ENCODE measurements around the gene RPTOR. TPM values are rescaled to one million over a fixed set of nuclear protein-coding genes. Genes with fewer than 3 reads are reported as not detected.

The RPTOR gene
- total RNA-seq, 1 experiment from 2014 or later, result 25.1 TPM

GRCh38 chr17:80962356-80963329 is 418.0 kb downstream of the RPTOR start:
- Histone ChIP-seq H3K9me3 (ENCODE audit: control insufficient read depth, low read depth, low read length) (no peaks in the 10 kb centered on the region), H3K79me1 (ENCODE audit: insufficient read depth, low read depth, low read length, poor library complexity, severe bottlenecking) (no peaks in the 10 kb centered on the region), H3K4me2 (ENCODE audit: insufficient read depth, insufficient read length, low read length) (no peak overlapping the region), H2BK5ac (ENCODE audit: insufficient read length, low read length) (no peak overlapping the region), H2AFZ (ENCODE audit: low read length) (no peak overlapping the region), H3K14ac (ENCODE audit: insufficient read depth, low read length) (no peak overlapping the region), H3K56ac (ENCODE audit: insufficient read length, low read depth, low read length) (no peak overlapping the region), H2BK15ac (ENCODE audit: low read depth, low read length) (no peak overlapping the region), H3K18ac (ENCODE audit: insufficient read length, low read depth, low read length) (no peak overlapping the region), H4K91ac (ENCODE audit: insufficient read length, low read depth, low read length) (no peak overlapping the region), H3K4me1 (ENCODE audit: insufficient read depth, low read length) (no peaks in the 10 kb centered on the region), H4K20me1 (ENCODE audit: control insufficient read depth, insufficient read depth, insufficient read length) (no peaks in the 10 kb centered on the region), H2BK12ac (ENCODE audit: insufficient read length, low read depth, low read length) (no peak overlapping the region), H3K27me3 (ENCODE audit: insufficient read depth, low read length) (no peaks in the 10 kb centered on the region), H2BK120ac (ENCODE audit: low read depth, low read length, poor library complexity, severe bottlenecking) (no peak overlapping the region), H3K4ac (ENCODE audit: low read depth, low read length) (no peak overlapping the region), H2BK20ac (ENCODE audit: low read depth, low read length, poor library complexity, severe bottlenecking) (no peak overlapping the region), H3K79me2 (ENCODE audit: insufficient read depth, low read length) (no peaks in the 10 kb centered on the region), H4K5ac (ENCODE audit: insufficient read length, low read depth, low read length) (no peak overlapping the region), H4K8ac (replicated peaks; ENCODE audit: insufficient read length, low read depth, low read length) (no peak overlapping the region), H3T11ph (ENCODE audit: low read length) (no peak overlapping the region), H2AK5ac (ENCODE audit: insufficient read length, low read length) (no peak overlapping the region), H3K9ac (ENCODE audit: extremely low read depth, insufficient read length, low read length) (no peak overlapping the region), H3K23ac (ENCODE audit: insufficient read length, low read depth, low read length) (no peak overlapping the region), H3K27ac (ENCODE audit: insufficient read length, low read depth, low read length) (no peak overlapping the region), H3K23me2 (ENCODE audit: insufficient read length, low read depth, low read length, poor library complexity, severe bottlenecking) (no peaks in the 10 kb centered on the region)
- no peaks in the 10 kb centered on the region for H3K9me3 Mint-ChIP-seq
- H3K36me3 Mint-ChIP-seq (ENCODE audit: insufficient read depth in 1 of 3, low read depth in 3 of 3), result peaks cover 0 to 11% (median 5%) of the 10 kb centered on the region in 3 experiments; a peak in 4 of 7 replicates
- H3K4me3 Mint-ChIP-seq, result no peak overlapping the region
- no peaks in the 10 kb centered on the region; the same call in 1 of the 2 replicates for H3K27me3 Mint-ChIP-seq (ENCODE audit: low read depth)
- H3K4me1 Mint-ChIP-seq, result peaks cover 7% of the 10 kb centered on the region in 2 experiments
- H3K27ac Mint-ChIP-seq, result peak overlapping the region in 2 of 3 experiments; percentile 40 to 61; a peak in 2 of 7 replicates
- WGBS (ENCODE audit: extremely low coverage, insufficient read length, low lambda C conversion rate), result no CpG with 5 or more reads among the region's 41 CpGs
- no peak for DNase-seq
- no peak for TF ChIP-seq CTCF (conservative IDR thresholded peaks at IDR 0.05)

Measured in H9 (cell line).